Adrenal gland (tissue), 12 donors: ENCODE data around the gene RAET1E. TPM values are rescaled to one million over a fixed set of nuclear protein-coding genes. Genes with fewer than 3 reads are reported as not detected.
A peak's percentile ranks its signal among the peaks of the same experiment; 100 is the strongest.

Source experiments
- DNase-seq, 7 donors: peaks; one replicate each; pipeline ENCODE4 v3.0.0-alpha.2; 2019 to 2020
- H3K27ac ChIP-seq, 5 donors: fragments of 200-600 bp; sonication (generic) in 4 of 5; 1 replicate in 3 of 5; 2 replicates in 2 of 5; pipeline versions ENCODE4 v1.5.1 to v1.8.0; 2016 to 2020; ENCODE audit warnings: mild to moderate bottlenecking in 1 of 5
- H3K27me3 ChIP-seq: fragments of 200-600 bp; 2 replicates; pipeline ENCODE4 v1.8.0; 2021
- H3K36me3 ChIP-seq, 2 donors: fragments of 200-600 bp; replicated peaks in 1 of 2; 1 replicate in 1 of 2; 2 replicates in 1 of 2; pipeline versions ENCODE4 v1.5.1 to v1.8.0; 2018 to 2022
- H3K4me1 ChIP-seq, 2 donors: fragments of 200-600 bp; replicated peaks in 1 of 2; 1 replicate in 1 of 2; 2 replicates in 1 of 2; pipeline versions ENCODE4 v1.5.1 to v1.8.0; 2018 to 2021
- H3K4me3 ChIP-seq, 4 donors: fragments of 200-600 bp; sonication (generic) in 3 of 4; one replicate each; pipeline ENCODE4 v1.5.1; 2016 to 2018
- H3K9me3 ChIP-seq, 3 donors: fragments of 200-600 bp; sonication (generic) in 1 of 3; replicated peaks in 1 of 3; 1 replicate in 2 of 3; 2 replicates in 1 of 3; pipeline versions ENCODE4 v1.5.1 to v1.8.0; 2016 to 2021
- POLR2A ChIP-seq, 2 donors: fragments of 450-650 bp; IDR thresholded peaks; one replicate each; pipeline ENCODE4 v1.6.1; 2017; ENCODE audit warnings: antibody characterized with exemption in 2 of 2, mild to moderate bottlenecking in 2 of 2, moderate library complexity in 1 of 2
- WGBS, 4 donors: extraction: QIAGEN DNeasy Blood & Tissue Kit in 2 of 4; methylation state at CpG; one replicate each; pipeline versions ENCODE4 v1.1.5 to v1.1.7; 2013 to 2017; 5-methylcytosine and 5-hydroxymethylcytosine counted together
- intact Hi-C, 2 donors: fragments of 100-400 bp; cut with DNase I; formaldehyde crosslinking; loops; one replicate each; pipeline versions ENCODE4 v1.14.1 to v1.15.0; 2022 to 2023
- polyA plus RNA-seq, 3 donors: library from polyadenylated mRNA; stranded (reverse); fragments of 200-250 nt in 2 of 3; fragments of 350-450 nt in 1 of 3; fragmentation: Illumina TruSeq in 1 of 3; extraction: RNeasy Lipid Tissue Mini Kit (QIAGEN cat#74804) in 1 of 3; gene quantifications; one replicate each; pipeline ENCODE4 v1.2.3, GENCODE V29; 2013 to 2014
- total RNA-seq, 9 donors: library from RNA; depleted of rRNA in 4 of 9; stranded (reverse); fragments of >200 nt in 4 of 9; fragments of 120-200 nt in 1 of 9; fragmentation: NEBNext Ultra II Directional in 1 of 9; extraction: Animal tissue kit (Norgen Biotek cat#: 25700) in 1 of 9; gene quantifications; one replicate each; pipeline versions ENCODE4 v1.1.0 to v1.2.4, GENCODE V29; 2013 to 2023
- TF ChIP-seq, protein P1 (sequence below), 6 experiments: fragments of 450-650 bp in 4 of 6; fragments of 200-600 bp in 2 of 6; sonication (generic) in 1 of 6; IDR thresholded peaks; 1 replicate in 5 of 6; 2 replicates in 1 of 6; pipeline versions ENCODE4 v1.5.1 to v1.8.0; 2016 to 2021; ENCODE audit warnings: antibody characterized with exemption in 6 of 6, mild to moderate bottlenecking in 2 of 6, moderate library complexity in 1 of 6
- donor health status: healthy with polysubstance abuse.
- donor health status: Bipolar disorder and iron deficiency.
- donor health status: DM: yes; HTN: yes; CAD: no.
- donor health status: DM: no; HTN: no; CAD: no.
- donor health status: DM: no; HTN: no; CAD: no.
- donor health status: DM: yes; HTN: yes; CAD: no.

Gene RAET1E
- total and polyA plus RNA-seq, 12 donors = 0.17 to 9.2 (median 1.1) TPM; not detected in 1

DNA sequence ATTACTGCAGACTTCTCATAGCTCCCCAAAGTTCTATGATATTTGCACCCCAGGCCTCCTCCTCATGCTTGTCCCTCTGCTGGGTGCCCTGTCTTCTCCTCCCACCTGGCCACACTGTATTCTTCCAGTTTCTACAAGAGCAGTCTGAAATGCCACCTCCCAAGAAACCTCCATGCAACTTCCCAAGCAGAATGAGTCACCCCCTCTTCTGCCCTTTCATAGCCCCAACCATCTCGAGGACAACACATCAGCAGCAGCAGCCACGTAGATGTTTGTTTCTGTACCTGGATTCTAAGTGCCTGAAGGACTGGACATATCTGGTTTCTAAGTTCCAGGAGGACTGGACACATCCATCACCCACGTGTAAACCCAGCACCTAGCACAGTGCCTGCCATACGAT, 37.3 kb upstream of the RAET1E start:
- intact Hi-C loops = loop anchor here (2.0 to 5.0 kb wide), 2 partner anchors 82 kb away; no protein-coding TSS in a partner anchor
- no peak for TF ChIP-seq POLR2A (IDR thresholded peaks at IDR 0.05)
- TF ChIP-seq, protein P1, sequence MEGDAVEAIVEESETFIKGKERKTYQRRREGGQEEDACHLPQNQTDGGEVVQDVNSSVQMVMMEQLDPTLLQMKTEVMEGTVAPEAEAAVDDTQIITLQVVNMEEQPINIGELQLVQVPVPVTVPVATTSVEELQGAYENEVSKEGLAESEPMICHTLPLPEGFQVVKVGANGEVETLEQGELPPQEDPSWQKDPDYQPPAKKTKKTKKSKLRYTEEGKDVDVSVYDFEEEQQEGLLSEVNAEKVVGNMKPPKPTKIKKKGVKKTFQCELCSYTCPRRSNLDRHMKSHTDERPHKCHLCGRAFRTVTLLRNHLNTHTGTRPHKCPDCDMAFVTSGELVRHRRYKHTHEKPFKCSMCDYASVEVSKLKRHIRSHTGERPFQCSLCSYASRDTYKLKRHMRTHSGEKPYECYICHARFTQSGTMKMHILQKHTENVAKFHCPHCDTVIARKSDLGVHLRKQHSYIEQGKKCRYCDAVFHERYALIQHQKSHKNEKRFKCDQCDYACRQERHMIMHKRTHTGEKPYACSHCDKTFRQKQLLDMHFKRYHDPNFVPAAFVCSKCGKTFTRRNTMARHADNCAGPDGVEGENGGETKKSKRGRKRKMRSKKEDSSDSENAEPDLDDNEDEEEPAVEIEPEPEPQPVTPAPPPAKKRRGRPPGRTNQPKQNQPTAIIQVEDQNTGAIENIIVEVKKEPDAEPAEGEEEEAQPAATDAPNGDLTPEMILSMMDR (IDR thresholded peaks at IDR 0.05) = no peak
- no peaks in the 10 kb centered on the region for H3K9me3 ChIP-seq
- 36 to 67% (median 52%) methylated on average over 4 of the region's 4 CpGs for whole genome bisulfite sequencing, 4 donors
- peaks cover 0 to 11% of the 10 kb centered on the region in 2 donors for H3K4me1 ChIP-seq
- H3K27me3 ChIP-seq = peaks cover 80% of the 10 kb centered on the region
- no peak for DNase-seq
- H3K4me3 ChIP-seq = no peak overlapping the region
- H3K36me3 ChIP-seq = no peaks in the 10 kb centered on the region
- no peak overlapping the region for H3K27ac ChIP-seq

DNA sequence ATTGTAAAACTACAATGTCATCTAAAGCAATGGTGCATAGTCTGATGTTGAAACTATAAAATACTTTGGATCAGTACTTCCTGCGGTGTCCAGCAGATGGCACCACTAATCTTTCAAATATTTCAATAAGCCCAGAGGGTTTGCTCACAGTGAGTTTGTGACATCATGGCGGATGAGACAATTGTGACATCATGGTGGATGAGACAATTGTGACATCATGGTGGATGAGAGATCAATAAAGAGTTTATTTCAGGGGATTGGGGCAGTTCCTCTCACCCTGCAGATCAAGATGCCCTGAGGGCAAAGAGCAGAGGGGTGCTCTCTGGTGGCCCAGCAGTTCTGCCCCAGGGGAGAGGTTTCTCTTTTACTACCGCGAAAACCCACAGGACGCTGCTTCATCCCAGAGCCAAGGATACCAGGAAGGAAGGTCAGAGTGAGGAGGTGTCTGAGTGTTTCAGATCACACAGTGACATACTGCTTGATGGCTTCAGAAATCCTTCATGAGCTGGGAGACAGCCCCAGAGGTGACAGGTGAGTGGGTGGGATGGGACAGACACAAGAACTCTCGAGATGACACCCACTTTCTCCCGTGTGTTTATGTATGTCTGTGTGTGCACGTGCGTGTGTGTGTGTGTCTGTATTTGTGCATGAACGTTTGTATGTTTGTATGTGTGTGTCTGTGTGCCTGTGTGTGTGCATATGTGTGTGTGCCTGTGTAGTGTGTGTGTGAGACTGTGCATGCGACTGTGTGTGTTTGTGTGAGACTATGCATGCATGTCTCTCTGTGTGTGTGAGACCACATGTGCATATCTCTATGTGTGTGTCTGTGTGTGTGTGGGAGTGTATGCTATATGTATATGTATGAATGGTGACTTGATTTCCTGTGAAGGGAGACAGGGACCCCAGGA, 36.6 kb upstream of the RAET1E start:
- peaks cover 79% of the 10 kb centered on the region for H3K27me3 ChIP-seq
- H3K9me3 ChIP-seq = no peaks in the 10 kb centered on the region
- H3K4me1 ChIP-seq = peaks cover 0 to 11% of the 10 kb centered on the region in 2 donors
- H3K27ac ChIP-seq = no peak overlapping the region
- TF ChIP-seq, protein P1 (IDR thresholded peaks at IDR 0.05) = peak; percentile 58 to 90 (median 88)
- no peak for TF ChIP-seq POLR2A (IDR thresholded peaks at IDR 0.05)
- no peaks in the 10 kb centered on the region for H3K36me3 ChIP-seq
- DNase-seq = peak in 6 of 7 donors; percentile 56 to 90 (median 75)
- intact Hi-C loops = loop anchor here (2.0 to 5.0 kb wide), 2 partner anchors 82 to 83 kb away; no protein-coding TSS in a partner anchor
- no peak overlapping the region for H3K4me3 ChIP-seq
- 27 to 44% (median 34%) methylated on average over 11 of the region's 11 CpGs for WGBS, 4 donors

DNA sequence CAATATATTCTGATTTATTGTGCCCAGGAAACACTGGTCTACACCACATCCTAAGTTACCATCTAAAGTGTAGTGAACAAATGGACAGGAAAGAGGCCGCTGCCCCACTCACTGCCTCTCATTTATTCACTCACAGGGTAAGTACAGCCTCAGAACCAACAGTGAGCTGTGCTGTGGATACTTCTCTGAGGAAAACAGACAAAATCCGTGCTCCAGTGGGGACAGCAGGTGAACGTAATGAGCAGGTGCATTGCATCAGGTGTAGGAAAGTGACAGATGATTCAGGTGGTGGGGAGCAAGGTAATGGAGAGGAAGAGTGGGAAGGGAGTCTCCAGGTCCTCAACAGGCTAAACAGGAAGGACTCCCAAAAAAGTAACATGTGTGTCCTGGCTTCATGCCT, 35.5 kb upstream of the RAET1E start:
- peaks cover 73% of the 10 kb centered on the region for H3K27me3 ChIP-seq
- no peaks in the 10 kb centered on the region for H3K36me3 ChIP-seq
- 30 to 43% (median 33%) methylated on average over 3 of the region's 3 CpGs for WGBS, 4 donors
- no peaks in the 10 kb centered on the region for H3K9me3 ChIP-seq
- TF ChIP-seq, protein P1 (IDR thresholded peaks at IDR 0.05) = no peak
- TF ChIP-seq POLR2A (IDR thresholded peaks at IDR 0.05) = no peak
- DNase-seq = peak in 1 of 7 donors; percentile 33
- peaks cover 0 to 4% of the 10 kb centered on the region in 2 donors for H3K4me1 ChIP-seq
- intact Hi-C loops = no loop called here
- H3K4me3 ChIP-seq = no peak overlapping the region
- no peak overlapping the region for H3K27ac ChIP-seq

DNA sequence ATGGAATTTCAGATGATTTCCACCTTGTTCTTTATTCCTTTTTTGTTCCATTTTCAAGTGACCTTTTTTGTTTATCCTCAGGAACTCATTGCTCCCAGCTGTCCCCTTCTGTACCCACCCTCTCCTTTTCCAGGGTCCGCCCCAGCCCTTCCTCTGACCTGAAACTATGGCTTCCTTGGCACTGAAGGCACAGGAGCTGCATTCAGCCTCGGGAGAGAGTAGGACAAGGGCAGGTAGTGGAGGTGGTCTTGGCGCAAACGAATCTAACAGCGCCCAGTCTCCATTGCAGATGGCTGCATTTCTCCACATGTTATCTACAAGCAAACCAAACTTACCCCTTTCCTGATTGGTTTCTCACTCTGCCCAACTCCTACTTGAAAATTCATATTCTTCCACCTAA, 35.1 kb upstream of the RAET1E start:
- H3K9me3 ChIP-seq = no peaks in the 10 kb centered on the region
- no peak overlapping the region for H3K4me3 ChIP-seq
- DNase-seq = peak in 1 of 7 donors; percentile 27
- H3K4me1 ChIP-seq = peaks cover 0 to under 1% of the 10 kb centered on the region in 2 donors
- WGBS, 4 donors = 44 to 59% (median 45%) methylated on average over 5 of the region's 5 CpGs
- no peaks in the 10 kb centered on the region for H3K36me3 ChIP-seq
- TF ChIP-seq POLR2A (IDR thresholded peaks at IDR 0.05) = no peak
- TF ChIP-seq, protein P1 (IDR thresholded peaks at IDR 0.05) = no peak
- no peak overlapping the region for H3K27ac ChIP-seq
- intact Hi-C loops = no loop called here
- H3K27me3 ChIP-seq = peaks cover 69% of the 10 kb centered on the region
